Hepatocyte (in vitro differentiated cells): ENCODE measurements around the gene GTPBP2. TPM values are rescaled to one million over a fixed set of nuclear protein-coding genes. Genes with fewer than 3 reads are reported as not detected.

Experiments used
- DNase-seq: peaks from one replicate; pipeline ENCODE4 v3.0.0-alpha.2; 2016; ENCODE audit warnings: low spot score
- H2AFZ ChIP-seq: fragments of 200-600 bp; sonication (generic); 2 replicates; pipeline ENCODE4 v1.6.0; 2016; ENCODE audit warnings: antibody characterized with exemption, mild to moderate bottlenecking
- H3K27ac ChIP-seq: fragments of 200-600 bp; sonication (generic); 2 replicates; pipeline ENCODE4 v1.5.1; 2016; ENCODE audit warnings: mild to moderate bottlenecking
- H3K27me3 ChIP-seq: fragments of 200-600 bp; sonication (generic); 2 replicates; pipeline ENCODE4 v1.6.1; 2016
- H3K36me3 ChIP-seq: fragments of 200-600 bp; sonication (generic); replicated peaks from 2 replicates; pipeline ENCODE4 v1.5.1; 2016; ENCODE audit warnings: low read depth; ENCODE audit not compliant: insufficient read depth
- H3K4me1 ChIP-seq: fragments of 200-600 bp; sonication (generic); 2 replicates; pipeline ENCODE4 v1.5.1; 2016; ENCODE audit warnings: mild to moderate bottlenecking, moderate library complexity; ENCODE audit not compliant: insufficient read depth
- H3K4me2 ChIP-seq: fragments of 200-600 bp; sonication (generic); 2 replicates; pipeline ENCODE4 v1.6.0; 2016
- H3K4me3 ChIP-seq: fragments of 200-600 bp; sonication (generic); 2 replicates; pipeline ENCODE4 v1.5.1; 2016; ENCODE audit warnings: mild to moderate bottlenecking
- H3K79me2 ChIP-seq: fragments of 200-600 bp; sonication (generic); 2 replicates; pipeline ENCODE4 v1.6.0; 2017; ENCODE audit warnings: mild to moderate bottlenecking
- H3K9me2 ChIP-seq: fragments of 200-600 bp; sonication (generic); replicated peaks from 2 replicates; pipeline ENCODE4 v1.6.0; 2017; ENCODE audit warnings: mild to moderate bottlenecking; ENCODE audit not compliant: insufficient read depth
- H3K9me3 ChIP-seq: fragments of 200-600 bp; sonication (generic); 2 replicates; pipeline ENCODE4 v1.5.1; 2016; ENCODE audit warnings: low read depth, mild to moderate bottlenecking
- H4K20me1 ChIP-seq: fragments of 200-600 bp; sonication (generic); 2 replicates; pipeline ENCODE4 v1.6.0; 2016; ENCODE audit warnings: mild to moderate bottlenecking; ENCODE audit not compliant: insufficient read depth, poor library complexity, severe bottlenecking
- CTCF ChIP-seq: fragments of 200-600 bp; sonication (generic); IDR thresholded peaks from 2 replicates; pipeline ENCODE4 v1.5.1; 2016; ENCODE audit warnings: antibody characterized with exemption, mild to moderate bottlenecking; ENCODE audit not compliant: poor library complexity
- EZH2 ChIP-seq: fragments of 200-600 bp; sonication (generic); IDR thresholded peaks from 2 replicates; pipeline ENCODE4 v1.6.1; 2016; ENCODE audit warnings: antibody characterized with exemption, mild to moderate bottlenecking, borderline replicate concordance
- EZH2phosphoT487 ChIP-seq: fragments of 200-600 bp; sonication (generic); IDR thresholded peaks from one replicate; pipeline ENCODE4 v1.6.1; 2018; ENCODE audit warnings: antibody characterized with exemption, mild to moderate bottlenecking, low read depth, moderate library complexity; ENCODE audit not compliant: unreplicated experiment, severe bottlenecking
- WGBS: methylation state at CpG from one replicate; pipeline ENCODE4 v1.1.6; 2016; ENCODE audit warnings: low lambda C conversion rate; ENCODE audit errors: missing lambda C conversion rate; 5-methylcytosine and 5-hydroxymethylcytosine counted together
- polyA plus RNA-seq: library from polyadenylated mRNA; unstranded; fragments of >200 nt; fragmentation: Nextera tagmentation; extraction: Ambion mirVana; gene quantifications from 2 replicates; pipeline ENCODE4 v1.2.1, GENCODE V29; 2016
- total RNA-seq: library from RNA; depleted of rRNA; stranded (reverse); fragments of >200 nt; gene quantifications from 2 replicates; pipeline ENCODE4 v1.2.3, GENCODE V29; 2014

GTPBP2 gene
- total RNA-seq = 42.9 and 59.5 TPM in 2 replicates
- polyA plus RNA-seq = 21.9 and 28.7 TPM in 2 replicates

- 0% methylated on average over 24 of the region's 46 CpGs for WGBS
These were observed at the start of gene GTPBP2 for GRCh38 chr6:43629104-43629504. Gene GTPBP2 (minus strand): TSS chr6:43629264. CDS start chr6:43629162, 102 bp downstream.

GRCh38 chr6:43678341-43678740, 49.3 kb upstream of the GTPBP2 start:
- no peak for TF ChIP-seq CTCF
- no peak for TF ChIP-seq EZH2
- no peak for TF ChIP-seq EZH2phosphoT487
- Histone ChIP-seq H3K4me1 (peaks cover 25% of the 10 kb centered on the region), H4K20me1 (peaks cover 9% of the 10 kb centered on the region), H3K9me3 (no peaks in the 10 kb centered on the region), H3K27ac (no peak overlapping the region), H3K4me3 (no peak overlapping the region), H3K4me2 (no peak overlapping the region), H3K36me3 (no peaks in the 10 kb centered on the region), H2AFZ (no peak overlapping the region), H3K9me2 (no peaks in the 10 kb centered on the region), H3K79me2 (peaks cover 35% of the 10 kb centered on the region), H3K27me3 (no peaks in the 10 kb centered on the region)
- WGBS = 93% methylated on average over 7 of the region's 7 CpGs
- no peak for DNase-seq

More at GRCh38 chr6:43629104-43629504, at the start of gene GTPBP2:
- TF ChIP-seq CTCF (no peak), EZH2 (no peak), EZH2phosphoT487 (no peak)
- peak within 1 kb of the TSS; percentile 87 for H3K4me3 ChIP-seq
- H3K4me2 ChIP-seq = peak within 1 kb of the TSS; percentile 82
- H3K79me2 ChIP-seq = peaks cover 24% of the 10 kb centered on the region
- no peaks in the 10 kb centered on the region for H3K27me3 ChIP-seq
- H3K36me3 ChIP-seq = no peaks in the 10 kb centered on the region
- peak; percentile 100 for DNase-seq
- no peaks in the 10 kb centered on the region for H3K9me3 ChIP-seq
- H3K4me1 ChIP-seq = peaks cover 14% of the 10 kb centered on the region
- H3K9me2 ChIP-seq = no peaks in the 10 kb centered on the region
- peak within 1 kb of the TSS; percentile 53 for H2AFZ ChIP-seq
- H4K20me1 ChIP-seq = no peaks in the 10 kb centered on the region
- H3K27ac ChIP-seq = peak within 1 kb of the TSS; percentile 96

- no peak overlapping the region for H2AFZ ChIP-seq
- H3K27ac ChIP-seq = peak overlapping the region; percentile 47
- peaks cover 9% of the 10 kb centered on the region for H4K20me1 ChIP-seq
- H3K9me3 ChIP-seq = no peaks in the 10 kb centered on the region
- no peaks in the 10 kb centered on the region for H3K9me2 ChIP-seq
- WGBS = 80% methylated on average over 7 of the region's 7 CpGs
- H3K4me1 ChIP-seq = peaks cover 20% of the 10 kb centered on the region
- peaks cover 30% of the 10 kb centered on the region for H3K79me2 ChIP-seq
- H3K4me3 ChIP-seq = no peak overlapping the region
- DNase-seq = no peak
- no peaks in the 10 kb centered on the region for H3K36me3 ChIP-seq
- H3K4me2 ChIP-seq = no peak overlapping the region
- H3K27me3 ChIP-seq = no peaks in the 10 kb centered on the region
- TF ChIP-seq EZH2 (no peak), EZH2phosphoT487 (no peak), CTCF (no peak)
These were observed 48.7 kb upstream of the GTPBP2 start for GRCh38 chr6:43677759-43678158.
